ENCODE data around the gene NEURL3.

DNA sequence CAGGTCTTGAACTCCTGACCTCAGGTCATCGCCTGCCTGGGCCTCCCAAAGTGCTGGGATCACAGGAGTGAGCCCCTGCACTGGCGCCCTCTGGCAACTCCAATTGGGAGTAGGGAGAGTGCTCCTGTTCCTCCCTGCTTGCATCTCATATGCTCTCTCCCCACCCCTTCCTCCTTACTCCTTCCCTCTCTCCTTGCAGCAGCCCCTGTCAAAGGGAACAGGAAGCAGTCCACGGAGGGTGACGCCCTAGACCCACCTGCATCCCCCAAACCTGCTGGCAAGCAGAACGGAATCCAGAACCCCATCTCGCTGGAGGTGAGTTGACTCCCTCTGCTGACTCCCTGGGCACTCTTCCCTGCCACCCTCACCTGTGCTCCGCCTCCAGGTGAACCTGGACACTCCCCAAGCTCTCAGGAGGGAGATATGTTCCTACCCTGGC is 42.1 kb upstream of the NEURL3 start:
- TF ChIP-seq ZFP3 (CRISPR knock-in tag; IDR thresholded peaks at IDR 0.05) (no peak), SNAI2 (CRISPR knock-in tag; IDR thresholded peaks at IDR 0.05) (no peak), RARB (CRISPR knock-in tag; IDR thresholded peaks at IDR 0.05) (no peak), TCF4 (CRISPR knock-in tag; IDR thresholded peaks at IDR 0.05; ENCODE audit: borderline replicate concordance) (no peak)
- TF ChIP-seq, protein P1, sequence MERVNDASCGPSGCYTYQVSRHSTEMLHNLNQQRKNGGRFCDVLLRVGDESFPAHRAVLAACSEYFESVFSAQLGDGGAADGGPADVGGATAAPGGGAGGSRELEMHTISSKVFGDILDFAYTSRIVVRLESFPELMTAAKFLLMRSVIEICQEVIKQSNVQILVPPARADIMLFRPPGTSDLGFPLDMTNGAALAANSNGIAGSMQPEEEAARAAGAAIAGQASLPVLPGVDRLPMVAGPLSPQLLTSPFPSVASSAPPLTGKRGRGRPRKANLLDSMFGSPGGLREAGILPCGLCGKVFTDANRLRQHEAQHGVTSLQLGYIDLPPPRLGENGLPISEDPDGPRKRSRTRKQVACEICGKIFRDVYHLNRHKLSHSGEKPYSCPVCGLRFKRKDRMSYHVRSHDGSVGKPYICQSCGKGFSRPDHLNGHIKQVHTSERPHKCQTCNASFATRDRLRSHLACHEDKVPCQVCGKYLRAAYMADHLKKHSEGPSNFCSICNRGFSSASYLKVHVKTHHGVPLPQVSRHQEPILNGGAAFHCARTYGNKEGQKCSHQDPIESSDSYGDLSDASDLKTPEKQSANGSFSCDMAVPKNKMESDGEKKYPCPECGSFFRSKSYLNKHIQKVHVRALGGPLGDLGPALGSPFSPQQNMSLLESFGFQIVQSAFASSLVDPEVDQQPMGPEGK (CRISPR knock-in tag; IDR thresholded peaks at IDR 0.05; ENCODE audit: borderline replicate concordance), result no peak
- TF ChIP-seq, protein P2, sequence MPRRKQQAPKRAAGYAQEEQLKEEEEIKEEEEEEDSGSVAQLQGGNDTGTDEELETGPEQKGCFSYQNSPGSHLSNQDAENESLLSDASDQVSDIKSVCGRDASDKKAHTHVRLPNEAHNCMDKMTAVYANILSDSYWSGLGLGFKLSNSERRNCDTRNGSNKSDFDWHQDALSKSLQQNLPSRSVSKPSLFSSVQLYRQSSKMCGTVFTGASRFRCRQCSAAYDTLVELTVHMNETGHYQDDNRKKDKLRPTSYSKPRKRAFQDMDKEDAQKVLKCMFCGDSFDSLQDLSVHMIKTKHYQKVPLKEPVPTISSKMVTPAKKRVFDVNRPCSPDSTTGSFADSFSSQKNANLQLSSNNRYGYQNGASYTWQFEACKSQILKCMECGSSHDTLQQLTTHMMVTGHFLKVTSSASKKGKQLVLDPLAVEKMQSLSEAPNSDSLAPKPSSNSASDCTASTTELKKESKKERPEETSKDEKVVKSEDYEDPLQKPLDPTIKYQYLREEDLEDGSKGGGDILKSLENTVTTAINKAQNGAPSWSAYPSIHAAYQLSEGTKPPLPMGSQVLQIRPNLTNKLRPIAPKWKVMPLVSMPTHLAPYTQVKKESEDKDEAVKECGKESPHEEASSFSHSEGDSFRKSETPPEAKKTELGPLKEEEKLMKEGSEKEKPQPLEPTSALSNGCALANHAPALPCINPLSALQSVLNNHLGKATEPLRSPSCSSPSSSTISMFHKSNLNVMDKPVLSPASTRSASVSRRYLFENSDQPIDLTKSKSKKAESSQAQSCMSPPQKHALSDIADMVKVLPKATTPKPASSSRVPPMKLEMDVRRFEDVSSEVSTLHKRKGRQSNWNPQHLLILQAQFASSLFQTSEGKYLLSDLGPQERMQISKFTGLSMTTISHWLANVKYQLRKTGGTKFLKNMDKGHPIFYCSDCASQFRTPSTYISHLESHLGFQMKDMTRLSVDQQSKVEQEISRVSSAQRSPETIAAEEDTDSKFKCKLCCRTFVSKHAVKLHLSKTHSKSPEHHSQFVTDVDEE (CRISPR knock-in tag; IDR thresholded peaks at IDR 0.05), result no peak

All from SK-N-SH treated with all-trans-retinoic acid at 6 μM for 48 hours (cell line).